ENCODE results near the gene ACTRT2. TPM values are rescaled to one million over a fixed set of nuclear protein-coding genes. Genes with fewer than 3 reads are reported as not detected.

ACTRT2 gene
- total RNA-seq, 1 experiment from 2014 or later, result not detected

DNA sequence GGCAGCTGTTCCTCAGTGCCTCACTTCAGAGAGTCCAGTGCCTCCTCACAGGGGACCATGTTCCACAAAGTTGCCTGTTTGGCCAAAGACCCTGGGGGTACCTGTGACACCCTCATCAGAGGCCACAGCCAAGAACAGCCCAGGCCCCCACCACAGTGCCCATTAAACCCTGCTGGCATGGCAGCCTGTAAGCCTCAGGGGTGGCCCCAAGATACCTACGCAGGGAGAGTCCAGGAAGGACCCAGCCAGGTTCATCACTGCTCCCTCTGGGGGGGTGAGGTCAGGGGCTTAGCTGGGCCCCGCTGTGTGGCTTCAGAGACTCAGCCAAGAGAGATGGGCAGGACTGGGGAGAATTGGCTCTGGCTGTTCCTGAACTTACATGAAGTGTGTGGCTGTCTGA is 28.6 kb downstream of the ACTRT2 start:
- no peak overlapping the region for H3K4me3 ChIP-seq (ENCODE audit: low read depth, low read length)
- intact Hi-C loops (cut with micrococcal nuclease; ENCODE audit: unreplicated experiment), result no loop called here
- H3K9me3 ChIP-seq, result no peaks in the 10 kb centered on the region
- no peaks in the 10 kb centered on the region for H3K36me3 ChIP-seq (ENCODE audit: control insufficient read depth, insufficient read depth, low read length)
- H3K9me3 Mint-ChIP-seq (ENCODE audit: unreplicated experiment), result peaks cover 12% of the 10 kb centered on the region
- H3K36me3 Mint-ChIP-seq (ENCODE audit: insufficient read depth, unreplicated experiment), result no peaks in the 10 kb centered on the region
- no peaks in the 10 kb centered on the region for H3K27me3 ChIP-seq (replicated peaks; ENCODE audit: control insufficient read depth, insufficient read depth, low read length)
- H3K27me3 Mint-ChIP-seq (ENCODE audit: insufficient read depth, unreplicated experiment), result peaks cover 9% of the 10 kb centered on the region
- CTCF ChIA-PET, result no interaction called here
- BruUV-seq (replicated peaks), result no TSS peak
- no peak overlapping the region for H3K27ac Mint-ChIP-seq (ENCODE audit: unreplicated experiment)
- no peaks in the 10 kb centered on the region for H3K4me1 Mint-ChIP-seq (ENCODE audit: low read depth, unreplicated experiment)
- no peak overlapping the region for H3K4me3 Mint-ChIP-seq (ENCODE audit: unreplicated experiment)
- TF ChIP-seq, protein P1, sequence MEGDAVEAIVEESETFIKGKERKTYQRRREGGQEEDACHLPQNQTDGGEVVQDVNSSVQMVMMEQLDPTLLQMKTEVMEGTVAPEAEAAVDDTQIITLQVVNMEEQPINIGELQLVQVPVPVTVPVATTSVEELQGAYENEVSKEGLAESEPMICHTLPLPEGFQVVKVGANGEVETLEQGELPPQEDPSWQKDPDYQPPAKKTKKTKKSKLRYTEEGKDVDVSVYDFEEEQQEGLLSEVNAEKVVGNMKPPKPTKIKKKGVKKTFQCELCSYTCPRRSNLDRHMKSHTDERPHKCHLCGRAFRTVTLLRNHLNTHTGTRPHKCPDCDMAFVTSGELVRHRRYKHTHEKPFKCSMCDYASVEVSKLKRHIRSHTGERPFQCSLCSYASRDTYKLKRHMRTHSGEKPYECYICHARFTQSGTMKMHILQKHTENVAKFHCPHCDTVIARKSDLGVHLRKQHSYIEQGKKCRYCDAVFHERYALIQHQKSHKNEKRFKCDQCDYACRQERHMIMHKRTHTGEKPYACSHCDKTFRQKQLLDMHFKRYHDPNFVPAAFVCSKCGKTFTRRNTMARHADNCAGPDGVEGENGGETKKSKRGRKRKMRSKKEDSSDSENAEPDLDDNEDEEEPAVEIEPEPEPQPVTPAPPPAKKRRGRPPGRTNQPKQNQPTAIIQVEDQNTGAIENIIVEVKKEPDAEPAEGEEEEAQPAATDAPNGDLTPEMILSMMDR (IDR thresholded peaks at IDR 0.05; ENCODE audit: insufficient read depth in 1 of 2, low read depth in 1 of 2, low read length in 1 of 2, severe bottlenecking in 1 of 2, unreplicated experiment in 1 of 2), result no peak
- no peak for DNase-seq
- H3K4me1 ChIP-seq, result no peaks in the 10 kb centered on the region
- POLR2A ChIA-PET, result no interaction called here

DNA sequence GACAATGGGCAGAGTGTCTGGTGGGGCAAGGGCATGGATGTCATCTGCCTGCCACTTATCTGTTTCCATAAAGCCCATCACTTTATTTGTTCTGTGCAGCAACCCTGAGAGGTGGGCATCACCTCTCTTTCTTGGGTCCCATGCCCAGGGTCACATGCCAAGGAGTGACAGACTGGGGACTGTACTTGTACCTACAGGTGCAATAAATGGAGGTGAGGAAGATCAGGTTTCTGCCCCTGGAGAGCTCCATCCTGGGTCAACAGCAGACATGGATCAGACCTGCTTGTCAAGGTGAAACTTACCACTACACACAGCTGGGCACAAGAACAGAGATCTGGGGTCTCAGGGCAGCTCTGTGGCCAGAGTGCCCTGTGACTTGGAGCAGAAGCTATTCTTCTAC is 29.3 kb downstream of the ACTRT2 start:
- TF ChIP-seq, protein P1 (IDR thresholded peaks at IDR 0.05; ENCODE audit: insufficient read depth in 1 of 2, low read depth in 1 of 2, low read length in 1 of 2, severe bottlenecking in 1 of 2, unreplicated experiment in 1 of 2), result no peak
- ChIA-PET POLR2A (no interaction called here), CTCF (no interaction called here)
- no peaks in the 10 kb centered on the region for H3K4me1 ChIP-seq
- H3K27me3 Mint-ChIP-seq (ENCODE audit: insufficient read depth, unreplicated experiment), result peaks cover 9% of the 10 kb centered on the region
- H3K27ac Mint-ChIP-seq (ENCODE audit: unreplicated experiment), result no peak overlapping the region
- no peaks in the 10 kb centered on the region for H3K36me3 Mint-ChIP-seq (ENCODE audit: insufficient read depth, unreplicated experiment)
- BruUV-seq (replicated peaks), result no TSS peak
- no peaks in the 10 kb centered on the region for H3K4me1 Mint-ChIP-seq (ENCODE audit: low read depth, unreplicated experiment)
- H3K4me3 Mint-ChIP-seq (ENCODE audit: unreplicated experiment), result no peak overlapping the region
- H3K4me3 ChIP-seq (ENCODE audit: low read depth, low read length), result no peak overlapping the region
- intact Hi-C loops (cut with micrococcal nuclease; ENCODE audit: unreplicated experiment), result no loop called here
- H3K27me3 ChIP-seq (replicated peaks; ENCODE audit: control insufficient read depth, insufficient read depth, low read length), result no peaks in the 10 kb centered on the region
- no peaks in the 10 kb centered on the region for H3K9me3 ChIP-seq
- no peak for DNase-seq
- H3K9me3 Mint-ChIP-seq (ENCODE audit: unreplicated experiment), result peaks cover 12% of the 10 kb centered on the region
- H3K36me3 ChIP-seq (ENCODE audit: control insufficient read depth, insufficient read depth, low read length), result no peaks in the 10 kb centered on the region

DNA sequence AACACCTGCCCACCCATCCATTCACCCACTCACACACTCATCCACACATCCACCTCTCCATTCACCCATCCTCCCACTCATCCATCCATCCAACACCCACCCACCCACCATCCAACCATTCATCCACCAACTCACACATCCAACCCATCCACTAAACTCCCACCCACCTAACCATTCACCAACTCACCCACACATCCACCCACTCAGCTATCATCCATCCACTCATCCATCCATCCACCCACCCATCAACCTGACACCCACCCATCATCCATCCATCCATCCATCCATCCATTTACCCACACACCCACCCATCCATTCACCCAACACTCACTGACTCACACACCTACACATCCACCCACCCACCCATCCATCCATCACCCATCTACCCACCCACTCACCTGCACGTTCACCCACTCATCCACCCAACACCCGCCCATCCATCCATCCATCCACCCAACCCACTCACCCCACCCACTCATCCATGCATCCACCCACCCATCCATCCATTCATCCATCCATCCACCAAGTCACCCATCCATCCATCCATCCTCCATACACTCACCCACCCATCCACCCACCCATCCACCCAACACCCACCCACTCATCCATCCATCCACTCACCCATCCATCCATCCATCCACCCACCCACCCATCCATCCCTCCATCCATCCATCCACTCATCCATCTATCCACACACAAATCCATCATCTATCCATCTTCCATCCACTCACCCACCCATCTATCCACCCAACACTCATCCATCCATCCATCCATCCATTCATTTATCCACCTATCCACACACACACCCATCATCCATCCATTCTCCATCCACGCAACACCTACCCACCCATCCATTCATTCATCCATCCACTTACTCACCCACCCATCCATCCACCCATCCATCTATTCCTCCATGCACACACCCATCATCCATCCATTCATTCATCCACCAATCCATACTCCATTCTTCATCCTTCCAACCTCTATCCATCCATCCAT is 30.3 kb downstream of the ACTRT2 start:
- H3K27ac Mint-ChIP-seq (ENCODE audit: unreplicated experiment), result no peak overlapping the region
- no peaks in the 10 kb centered on the region for H3K9me3 ChIP-seq
- H3K27me3 Mint-ChIP-seq (ENCODE audit: insufficient read depth, unreplicated experiment), result peaks cover 9% of the 10 kb centered on the region
- H3K36me3 Mint-ChIP-seq (ENCODE audit: insufficient read depth, unreplicated experiment), result no peaks in the 10 kb centered on the region
- ChIA-PET CTCF (no interaction called here), POLR2A (no interaction called here)
- no peak overlapping the region for H3K4me3 ChIP-seq (ENCODE audit: low read depth, low read length)
- TF ChIP-seq, protein P1 (IDR thresholded peaks at IDR 0.05; ENCODE audit: insufficient read depth in 1 of 2, low read depth in 1 of 2, low read length in 1 of 2, severe bottlenecking in 1 of 2, unreplicated experiment in 1 of 2), result no peak
- BruUV-seq (replicated peaks), result no TSS peak
- peaks cover 12% of the 10 kb centered on the region for H3K9me3 Mint-ChIP-seq (ENCODE audit: unreplicated experiment)
- peak in 1 of 2 experiments; percentile 8 for DNase-seq
- no peaks in the 10 kb centered on the region for H3K36me3 ChIP-seq (ENCODE audit: control insufficient read depth, insufficient read depth, low read length)
- no peaks in the 10 kb centered on the region for H3K27me3 ChIP-seq (replicated peaks; ENCODE audit: control insufficient read depth, insufficient read depth, low read length)
- intact Hi-C loops (cut with micrococcal nuclease; ENCODE audit: unreplicated experiment), result no loop called here
- no peak overlapping the region for H3K4me3 Mint-ChIP-seq (ENCODE audit: unreplicated experiment)
- H3K4me1 Mint-ChIP-seq (ENCODE audit: low read depth, unreplicated experiment), result no peaks in the 10 kb centered on the region
- no peaks in the 10 kb centered on the region for H3K4me1 ChIP-seq
